PC-3 (cell line): ENCODE data around the gene CSMD2.

Source experiments
- CTCF ChIP-seq: fragments of 300-600 bp; sonication (generic); conservative IDR thresholded peaks from 2 replicates; pipeline ENCODE4 v1.5.1; 2017; ENCODE audit warnings: antibody characterized with exemption, low read depth, mild to moderate bottlenecking, low read length
- EZH2phosphoT487 ChIP-seq: fragments of 300-600 bp; sonication (generic); IDR thresholded peaks from 2 replicates; pipeline ENCODE4 v1.6.1; 2018; ENCODE audit warnings: mild to moderate bottlenecking, antibody characterized with exemption, low read length, borderline replicate concordance

- TF ChIP-seq CTCF (no peak), EZH2phosphoT487 (no peak)
These were observed 667.6 kb downstream of the CSMD2 start for GRCh38 chr1:33497410-33497809.
